ENCODE measurements around the gene SYCP2L. TPM values are rescaled to one million over a fixed set of nuclear protein-coding genes. Genes with fewer than 3 reads are reported as not detected.

SYCP2L gene
- total RNA-seq, 2 donors from 2014 or later, result 0.63 to 1.4 TPM

DNA sequence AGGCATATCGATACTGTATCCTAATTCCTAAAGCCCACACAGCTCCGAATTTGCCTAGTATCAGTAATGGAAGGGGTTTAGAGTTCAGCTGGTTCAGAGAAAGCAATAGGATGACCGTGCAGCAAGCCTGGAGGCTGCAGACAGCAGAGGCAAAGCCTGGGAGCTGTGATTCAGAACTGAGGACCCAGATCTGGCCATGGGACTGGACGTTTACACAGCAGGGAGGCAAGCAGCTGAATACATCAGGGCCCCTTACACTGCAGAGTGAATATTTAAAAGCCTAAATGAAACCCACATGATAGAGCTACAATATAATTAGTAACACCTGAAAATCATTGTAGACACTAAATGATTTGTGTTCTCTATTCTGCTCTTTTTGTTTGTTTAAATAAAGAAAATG is 119.2 kb downstream of the SYCP2L start:
- Histone ChIP-seq H3K36me3 (no peaks in the 10 kb centered on the region), H3K27me3 (replicated peaks; ENCODE audit: insufficient read depth) (no peaks in the 10 kb centered on the region), H3K4me3 (no peak overlapping the region), H3K27ac (no peak overlapping the region), H3K9me3 (no peaks in the 10 kb centered on the region), H3K4me1 (ENCODE audit: control insufficient read depth in 1 of 2, low read depth in 2 of 2) (no peaks in the 10 kb centered on the region)
- TF ChIP-seq, protein P1, sequence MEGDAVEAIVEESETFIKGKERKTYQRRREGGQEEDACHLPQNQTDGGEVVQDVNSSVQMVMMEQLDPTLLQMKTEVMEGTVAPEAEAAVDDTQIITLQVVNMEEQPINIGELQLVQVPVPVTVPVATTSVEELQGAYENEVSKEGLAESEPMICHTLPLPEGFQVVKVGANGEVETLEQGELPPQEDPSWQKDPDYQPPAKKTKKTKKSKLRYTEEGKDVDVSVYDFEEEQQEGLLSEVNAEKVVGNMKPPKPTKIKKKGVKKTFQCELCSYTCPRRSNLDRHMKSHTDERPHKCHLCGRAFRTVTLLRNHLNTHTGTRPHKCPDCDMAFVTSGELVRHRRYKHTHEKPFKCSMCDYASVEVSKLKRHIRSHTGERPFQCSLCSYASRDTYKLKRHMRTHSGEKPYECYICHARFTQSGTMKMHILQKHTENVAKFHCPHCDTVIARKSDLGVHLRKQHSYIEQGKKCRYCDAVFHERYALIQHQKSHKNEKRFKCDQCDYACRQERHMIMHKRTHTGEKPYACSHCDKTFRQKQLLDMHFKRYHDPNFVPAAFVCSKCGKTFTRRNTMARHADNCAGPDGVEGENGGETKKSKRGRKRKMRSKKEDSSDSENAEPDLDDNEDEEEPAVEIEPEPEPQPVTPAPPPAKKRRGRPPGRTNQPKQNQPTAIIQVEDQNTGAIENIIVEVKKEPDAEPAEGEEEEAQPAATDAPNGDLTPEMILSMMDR (IDR thresholded peaks at IDR 0.05), result no peak
- ATAC-seq (ENCODE audit: insufficient number of reproducible peaks, low FRiP score, low read depth), result no peak
- no peak for DNase-seq (ENCODE audit: low spot score)

- ATAC-seq (ENCODE audit: insufficient number of reproducible peaks, low FRiP score, low read depth) (no peak), DNase-seq (ENCODE audit: low spot score) (no peak)
- Histone ChIP-seq H3K27me3 (replicated peaks; ENCODE audit: insufficient read depth) (no peaks in the 10 kb centered on the region), H3K36me3 (no peaks in the 10 kb centered on the region), H3K9me3 (no peaks in the 10 kb centered on the region), H3K4me1 (ENCODE audit: control insufficient read depth in 1 of 2, low read depth in 2 of 2) (no peaks in the 10 kb centered on the region), H3K4me3 (no peak overlapping the region), H3K27ac (no peak overlapping the region)
- TF ChIP-seq, protein P1 (IDR thresholded peaks at IDR 0.05), result no peak
These were observed 121.1 kb downstream of the SYCP2L start for GRCh38 chr6:11007715-11008608.

DNA sequence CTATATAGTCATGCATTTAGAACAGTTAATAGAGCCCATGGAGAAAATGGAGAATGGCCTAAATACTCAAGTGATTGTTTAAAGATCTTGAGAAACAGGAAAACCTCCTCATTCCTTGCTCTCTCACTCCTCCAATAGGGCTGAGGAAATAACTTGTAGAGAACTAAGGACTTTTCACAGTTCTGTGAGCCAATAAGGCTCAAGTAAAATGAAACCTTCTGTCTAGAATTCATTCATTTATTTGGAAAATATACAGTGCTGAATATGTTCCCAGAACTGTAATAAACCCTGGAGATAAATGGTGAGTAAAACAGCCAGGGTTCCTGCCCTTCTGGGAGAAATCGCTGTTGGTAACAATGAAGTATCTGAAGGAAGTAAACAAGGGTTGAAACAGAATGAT is 122.0 kb downstream of the SYCP2L start:
- TF ChIP-seq, protein P1 (IDR thresholded peaks at IDR 0.05), result no peak
- no peak overlapping the region for H3K4me3 ChIP-seq
- ATAC-seq (ENCODE audit: insufficient number of reproducible peaks, low FRiP score, low read depth) (no peak), DNase-seq (ENCODE audit: low spot score) (no peak)
- no peaks in the 10 kb centered on the region for H3K36me3 ChIP-seq
- no peaks in the 10 kb centered on the region for H3K9me3 ChIP-seq
- no peak overlapping the region for H3K27ac ChIP-seq
- no peaks in the 10 kb centered on the region for H3K4me1 ChIP-seq (ENCODE audit: control insufficient read depth in 1 of 2, low read depth in 2 of 2)
- no peaks in the 10 kb centered on the region for H3K27me3 ChIP-seq (replicated peaks; ENCODE audit: insufficient read depth)

DNA sequence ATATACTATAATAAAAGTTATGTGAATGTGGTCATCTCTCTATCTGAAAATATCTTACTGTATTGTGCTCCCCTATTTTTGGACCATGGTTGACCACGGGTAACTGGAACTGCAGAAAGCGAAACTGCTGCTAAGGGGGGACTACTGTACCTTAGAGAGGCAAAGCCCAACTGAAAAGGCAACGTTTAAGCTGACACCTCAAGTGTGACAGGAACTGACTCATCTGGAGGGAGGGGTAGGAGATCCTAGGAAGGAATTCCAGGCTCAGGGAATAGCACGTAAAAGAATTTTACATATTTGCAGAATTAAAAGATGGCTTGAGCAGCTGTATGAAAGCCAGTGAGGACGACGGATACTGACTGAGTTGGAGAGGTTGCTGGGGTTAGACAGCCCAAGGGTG is 122.5 kb downstream of the SYCP2L start:
- no peak overlapping the region for H3K27ac ChIP-seq
- DNase-seq (ENCODE audit: low spot score) (no peak), ATAC-seq (ENCODE audit: insufficient number of reproducible peaks, low FRiP score, low read depth) (no peak)
- no peaks in the 10 kb centered on the region for H3K9me3 ChIP-seq
- no peaks in the 10 kb centered on the region for H3K27me3 ChIP-seq (replicated peaks; ENCODE audit: insufficient read depth)
- H3K4me3 ChIP-seq, result no peak overlapping the region
- H3K4me1 ChIP-seq (ENCODE audit: control insufficient read depth in 1 of 2, low read depth in 2 of 2), result no peaks in the 10 kb centered on the region
- TF ChIP-seq, protein P1 (IDR thresholded peaks at IDR 0.05), result no peak
- no peaks in the 10 kb centered on the region for H3K36me3 ChIP-seq

- Histone ChIP-seq H3K4me3 (no peak overlapping the region), H3K27ac (no peak overlapping the region), H3K36me3 (no peaks in the 10 kb centered on the region), H3K27me3 (replicated peaks; ENCODE audit: insufficient read depth) (no peaks in the 10 kb centered on the region), H3K9me3 (no peaks in the 10 kb centered on the region), H3K4me1 (ENCODE audit: control insufficient read depth in 1 of 2, low read depth in 2 of 2) (no peaks in the 10 kb centered on the region)
- ATAC-seq (ENCODE audit: insufficient number of reproducible peaks, low FRiP score, low read depth), result no peak
- no peak for DNase-seq (ENCODE audit: low spot score)
- TF ChIP-seq, protein P1 (IDR thresholded peaks at IDR 0.05), result no peak
These were observed 125.0 kb downstream of the SYCP2L start for GRCh38 chr6:11011787-11012234.
